ENCODE data around the gene DOCK8. TPM values are rescaled to one million over a fixed set of nuclear protein-coding genes. Genes with fewer than 3 reads are reported as not detected.
"Not testable (repeated sequence)": the region's sequence is repeated elsewhere in the genome, so short reads cannot be mapped to it uniquely, and the experiment has no call there.

The DOCK8 gene
- total and polyA plus RNA-seq, 10 of the 15 experiments (the other 5 are each of a cell fraction or from before 2014, with no cell fraction given), result 35.4 to 100 (median 44.7) TPM

GRCh38 chr9:228929-229695 is 14.4 kb downstream of the DOCK8 start (continued):
- TF ChIP-seq NFIC (IDR thresholded peaks at IDR 0.05; ENCODE audit: low read depth, low read length), result no peak
- TF ChIP-seq MLLT1 (IDR thresholded peaks at IDR 0.05), result no peak
- TF ChIP-seq MYC (IDR thresholded peaks at IDR 0.05; ENCODE audit: insufficient read depth, insufficient read length, insufficient replicate concordance, low read length, severe bottlenecking), result no peak
- TF ChIP-seq ATF2 (IDR thresholded peaks at IDR 0.05; ENCODE audit: low read length), result no peak
- no peak for TF ChIP-seq ZNF207 (IDR thresholded peaks at IDR 0.05; ENCODE audit: borderline replicate concordance)
- no peak for TF ChIP-seq SUZ12 (IDR thresholded peaks at IDR 0.05; ENCODE audit: unreplicated experiment)

- H2AFZ ChIP-seq (ENCODE audit: control insufficient read depth, low read depth, low read length); DNase-seq (ENCODE audit: low read depth, low spot score); intact Hi-C loops (cut with micrococcal nuclease; ENCODE audit: unreplicated experiment); H3K4me3 ChIP-seq; H3K9me3 ChIP-seq (replicated peaks; ENCODE audit: control insufficient read depth, insufficient read depth, low read length); H3K79me2 ChIP-seq (ENCODE audit: control insufficient read depth, insufficient read depth, low read length); BruUV-seq (replicated peaks); H3K36me3 ChIP-seq (ENCODE audit: control insufficient read depth in 2 of 2, insufficient read depth in 2 of 2, low read length in 1 of 2); H3K4me2 ChIP-seq (ENCODE audit: control insufficient read depth, insufficient read depth); H4K20me1 ChIP-seq (ENCODE audit: control insufficient read depth, insufficient read depth); ATAC-seq; POLR2A ChIA-PET; RAD21 ChIA-PET (ENCODE audit: unreplicated experiment); CTCF ChIA-PET; in situ Hi-C loops (cut with MboI); H3K27ac ChIP-seq (ENCODE audit: control insufficient read depth, insufficient read depth); FAIRE-seq; SMC1A ChIA-PET (ENCODE audit: uncharacterized antibody, unreplicated experiment); H3K9ac ChIP-seq (ENCODE audit: control insufficient read depth, insufficient read depth, low read length); H3K4me1 ChIP-seq (ENCODE audit: control insufficient read depth, insufficient read depth, low read length); H3K27me3 ChIP-seq (replicated peaks in 1 of 2; ENCODE audit: control insufficient read depth in 2 of 2, insufficient read depth in 2 of 2, low read length in 1 of 2): not testable (repeated sequence)
- 38% methylated on average over 1 of the region's 1 CpG for WGBS (ENCODE audit: insufficient coverage, insufficient replicate concordance, low lambda C conversion rate, missing lambda C conversion rate)
Observed at GRCh38 chr9:231625-232024, 17.0 kb downstream of the DOCK8 start.

GRCh38 chr9:233708-234107 is 19.0 kb downstream of the DOCK8 start:
- H3K27ac ChIP-seq (ENCODE audit: control insufficient read depth, insufficient read depth); H3K27me3 ChIP-seq (replicated peaks in 1 of 2; ENCODE audit: control insufficient read depth in 2 of 2, insufficient read depth in 2 of 2, low read length in 1 of 2); H2AFZ ChIP-seq (ENCODE audit: control insufficient read depth, low read depth, low read length); CTCF ChIA-PET; in situ Hi-C loops (cut with MboI); H3K9ac ChIP-seq (ENCODE audit: control insufficient read depth, insufficient read depth, low read length); H3K4me3 ChIP-seq; H3K9me3 ChIP-seq (replicated peaks; ENCODE audit: control insufficient read depth, insufficient read depth, low read length); POLR2A ChIA-PET; RAD21 ChIA-PET (ENCODE audit: unreplicated experiment); FAIRE-seq; H3K4me1 ChIP-seq (ENCODE audit: control insufficient read depth, insufficient read depth, low read length); DNase-seq (ENCODE audit: low read depth, low spot score); BruUV-seq (replicated peaks); H3K79me2 ChIP-seq (ENCODE audit: control insufficient read depth, insufficient read depth, low read length); H3K36me3 ChIP-seq (ENCODE audit: control insufficient read depth in 2 of 2, insufficient read depth in 2 of 2, low read length in 1 of 2); H3K4me2 ChIP-seq (ENCODE audit: control insufficient read depth, insufficient read depth); intact Hi-C loops (cut with micrococcal nuclease; ENCODE audit: unreplicated experiment); SMC1A ChIA-PET (ENCODE audit: uncharacterized antibody, unreplicated experiment); ATAC-seq; H4K20me1 ChIP-seq (ENCODE audit: control insufficient read depth, insufficient read depth): not testable (repeated sequence)
- 80% methylated on average over 1 of the region's 1 CpG for WGBS (ENCODE audit: insufficient coverage, insufficient replicate concordance, low lambda C conversion rate, missing lambda C conversion rate)

All from GM12878 (cell line).